Cardiac fibroblast (primary cell): ENCODE data around the gene GPR158.
"Not testable (repeated sequence)": the region's sequence is repeated elsewhere in the genome, so short reads cannot be mapped to it uniquely, and the experiment has no call there.

Experiments used
- DNase-seq, 2 donors: peaks; one replicate each; pipeline versions ENCODE4 v3.0.0 to v3.0.0-alpha.2; 2010; ENCODE audit warnings: low read depth in 2 of 2
- H3K4me3 ChIP-seq, 2 donors: replicated peaks in 1 of 2; 1 replicate in 1 of 2; 2 replicates in 1 of 2; pipeline ENCODE4 v1.5.1; 2011; ENCODE audit warnings: low read depth in 2 of 2, low read length in 2 of 2, mild to moderate bottlenecking in 2 of 2, moderate library complexity in 1 of 2
- TF ChIP-seq, protein P1 (sequence below): IDR thresholded peaks from one replicate; pipeline ENCODE4 v1.5.1; 2011; ENCODE audit warnings: low read depth, mild to moderate bottlenecking, low read length, inconsistent platforms

GPR158 gene

DNA sequence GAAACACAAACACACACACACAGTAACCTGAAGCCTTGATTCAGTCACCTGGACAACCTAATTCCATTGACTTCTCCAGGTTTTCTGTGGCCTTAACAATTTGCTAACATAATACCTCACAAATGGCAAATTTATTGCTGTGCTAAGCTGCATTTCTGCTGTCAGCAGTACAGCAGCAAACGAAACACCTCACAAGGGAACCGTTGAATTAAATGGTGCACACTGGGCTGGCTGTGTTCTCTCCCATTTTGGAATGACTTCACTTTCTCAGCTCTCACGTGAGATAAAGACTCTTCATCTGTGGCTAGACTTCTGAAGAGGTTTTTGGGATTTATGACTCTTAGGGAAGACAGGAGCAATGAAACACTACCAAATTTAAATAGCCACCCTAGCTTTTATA lies 152.5 kb downstream of the GPR158 start:
- TF ChIP-seq, protein P1, sequence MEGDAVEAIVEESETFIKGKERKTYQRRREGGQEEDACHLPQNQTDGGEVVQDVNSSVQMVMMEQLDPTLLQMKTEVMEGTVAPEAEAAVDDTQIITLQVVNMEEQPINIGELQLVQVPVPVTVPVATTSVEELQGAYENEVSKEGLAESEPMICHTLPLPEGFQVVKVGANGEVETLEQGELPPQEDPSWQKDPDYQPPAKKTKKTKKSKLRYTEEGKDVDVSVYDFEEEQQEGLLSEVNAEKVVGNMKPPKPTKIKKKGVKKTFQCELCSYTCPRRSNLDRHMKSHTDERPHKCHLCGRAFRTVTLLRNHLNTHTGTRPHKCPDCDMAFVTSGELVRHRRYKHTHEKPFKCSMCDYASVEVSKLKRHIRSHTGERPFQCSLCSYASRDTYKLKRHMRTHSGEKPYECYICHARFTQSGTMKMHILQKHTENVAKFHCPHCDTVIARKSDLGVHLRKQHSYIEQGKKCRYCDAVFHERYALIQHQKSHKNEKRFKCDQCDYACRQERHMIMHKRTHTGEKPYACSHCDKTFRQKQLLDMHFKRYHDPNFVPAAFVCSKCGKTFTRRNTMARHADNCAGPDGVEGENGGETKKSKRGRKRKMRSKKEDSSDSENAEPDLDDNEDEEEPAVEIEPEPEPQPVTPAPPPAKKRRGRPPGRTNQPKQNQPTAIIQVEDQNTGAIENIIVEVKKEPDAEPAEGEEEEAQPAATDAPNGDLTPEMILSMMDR = no peak
- no peak for DNase-seq
- no peak overlapping the region for H3K4me3 ChIP-seq

DNA sequence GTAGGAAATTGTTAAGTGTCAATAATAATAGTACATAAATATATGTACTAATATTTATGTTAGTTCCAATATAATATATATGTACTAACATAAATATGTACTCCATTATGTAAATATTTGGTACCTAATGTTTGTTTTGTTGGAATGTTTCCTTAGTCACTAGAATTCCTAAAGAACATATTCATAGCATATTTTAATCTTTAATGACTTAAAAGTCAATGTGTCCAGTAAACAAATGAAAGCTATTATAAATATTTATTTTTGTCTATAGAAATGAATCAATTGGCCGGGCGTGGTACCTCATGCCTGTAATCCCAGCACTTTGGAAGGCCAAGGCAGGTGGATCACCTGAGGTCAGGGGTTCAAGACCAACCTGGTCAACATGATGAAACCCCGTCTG lies 153.6 kb downstream of the GPR158 start:
- TF ChIP-seq, protein P1 = no peak
- no peak for DNase-seq
- H3K4me3 ChIP-seq = no peak overlapping the region

DNA sequence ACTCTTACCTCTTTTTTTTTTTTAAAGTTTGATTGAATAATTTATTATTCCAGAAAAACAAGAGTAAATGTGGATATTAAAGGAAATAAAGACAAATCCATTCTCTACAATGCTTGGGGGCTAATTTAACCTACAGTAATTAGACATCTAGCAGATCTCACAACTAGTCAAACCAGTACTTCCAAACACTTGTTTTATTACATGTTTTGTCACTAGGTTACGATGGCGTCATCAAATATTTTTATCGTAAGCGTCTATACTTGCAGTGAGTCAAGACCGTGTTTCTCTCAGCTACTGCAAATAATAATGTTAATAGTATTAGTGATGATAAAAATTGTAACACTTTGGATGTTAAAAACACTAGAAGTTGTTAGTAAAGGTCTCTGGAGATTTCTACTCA lies 154.8 kb downstream of the GPR158 start:
- DNase-seq, H3K4me3 ChIP-seq: not testable (repeated sequence)

DNA sequence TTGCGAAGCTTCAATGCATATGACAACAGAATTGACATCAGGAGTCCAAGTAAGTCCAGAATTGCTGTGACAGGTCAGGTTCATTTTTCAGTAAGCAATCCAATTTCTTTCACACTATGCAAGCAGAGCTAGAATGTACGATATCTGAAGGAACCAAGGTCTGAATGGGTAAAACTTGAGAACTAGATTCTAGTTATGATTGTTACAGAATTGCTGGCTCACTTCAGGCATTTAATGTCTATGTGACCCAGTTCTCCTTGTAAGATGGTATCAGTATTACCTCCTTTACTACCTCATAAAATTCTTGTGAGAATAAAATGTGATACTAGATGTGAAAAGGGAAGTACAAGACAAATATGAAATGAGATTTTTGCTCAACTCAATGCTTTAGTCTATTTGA lies 159.6 kb downstream of the GPR158 start:
- no peak for DNase-seq
- TF ChIP-seq, protein P1 = no peak
- H3K4me3 ChIP-seq = no peak overlapping the region

DNA sequence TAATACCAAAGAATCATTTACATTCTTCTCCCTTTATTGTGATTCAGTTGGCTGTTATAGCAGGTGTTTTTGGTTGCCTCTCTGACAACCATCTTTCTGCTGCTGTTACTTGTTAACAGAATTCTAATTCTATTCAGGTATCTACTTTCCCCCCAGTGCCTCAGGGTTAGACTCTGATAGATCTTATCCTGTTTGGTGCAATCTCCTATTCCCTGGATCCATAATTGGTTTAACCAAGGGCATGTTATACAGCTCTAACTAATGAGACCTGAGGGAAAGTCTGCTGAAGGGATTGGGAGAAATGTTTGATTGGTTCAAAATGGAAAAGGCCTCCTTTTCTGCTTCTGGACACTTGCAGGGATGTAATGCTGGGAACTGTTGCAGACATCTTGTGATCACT lies 161.5 kb downstream of the GPR158 start:
- TF ChIP-seq, protein P1 = no peak

DNA sequence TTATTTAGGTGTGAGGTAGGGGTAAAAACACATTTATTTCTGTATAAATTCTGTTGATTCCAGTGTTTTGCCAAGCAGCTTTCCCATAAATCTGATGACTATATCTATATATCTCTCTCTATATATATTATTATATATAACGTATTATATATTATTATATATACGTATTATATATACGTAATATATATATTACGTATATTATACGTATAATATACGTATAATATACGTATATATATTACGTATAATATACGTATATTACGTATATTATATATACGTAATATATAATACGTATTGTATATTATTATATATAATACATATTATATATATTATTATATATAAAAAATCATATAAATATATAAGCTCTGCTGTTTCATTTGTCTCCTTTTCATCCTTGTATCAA lies 163.5 kb downstream of the GPR158 start:
- TF ChIP-seq, protein P1 = no peak

More for the DNA sequence above, 161.5 kb downstream of the GPR158 start:
- no peak for DNase-seq
- no peak overlapping the region for H3K4me3 ChIP-seq

DNA sequence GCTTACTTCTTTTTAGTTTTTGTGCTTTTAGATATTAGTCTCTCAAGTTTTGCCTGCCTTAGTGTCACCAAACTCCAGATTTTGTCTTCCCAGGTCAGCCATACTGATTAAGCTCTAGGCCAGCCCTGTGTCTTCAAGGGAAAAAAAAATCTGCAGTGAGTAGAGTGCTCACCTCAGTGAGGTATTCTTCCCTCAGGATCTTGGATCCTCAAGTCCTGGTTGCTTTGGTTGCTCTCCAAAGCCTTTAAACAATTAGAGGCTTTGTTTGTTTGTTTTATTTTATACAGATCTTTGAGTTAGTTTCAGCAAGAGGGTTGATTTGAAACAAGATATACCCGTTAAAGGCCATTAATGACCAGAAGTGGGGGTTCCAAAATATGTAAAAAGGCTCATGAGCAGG lies 165.2 kb downstream of the GPR158 start:
- H3K4me3 ChIP-seq = no peak overlapping the region
- TF ChIP-seq, protein P1 = no peak

More for the DNA sequence above, 163.5 kb downstream of the GPR158 start:
- H3K4me3 ChIP-seq = no peak overlapping the region
- DNase-seq = no peak

DNA sequence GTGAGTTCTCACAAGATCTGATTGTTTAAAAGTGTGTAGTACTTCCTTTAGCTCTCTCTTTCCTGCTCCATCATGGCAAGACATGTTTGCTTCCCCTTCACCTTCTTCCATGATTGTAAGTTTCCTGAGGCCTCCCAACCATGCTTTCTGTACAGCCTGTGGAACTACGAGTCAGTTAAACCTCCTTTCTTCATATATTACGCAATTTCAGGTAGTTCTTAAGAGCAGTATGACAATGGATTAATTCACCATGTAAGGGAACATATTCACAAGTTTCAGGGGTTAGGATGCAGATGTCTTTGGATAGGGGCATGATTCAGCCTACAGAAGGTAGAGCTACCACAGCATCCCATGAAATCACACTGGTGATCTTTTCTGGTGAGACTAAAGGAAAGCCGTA lies 174.7 kb downstream of the GPR158 start:
- TF ChIP-seq, protein P1 = no peak
- no peak overlapping the region for H3K4me3 ChIP-seq
- no peak for DNase-seq

More for the DNA sequence above, 165.2 kb downstream of the GPR158 start:
- DNase-seq = no peak
